Upper lobe of left lung (tissue), 6 donors: ENCODE measurements around the gene H6PD. TPM values are rescaled to one million over a fixed set of nuclear protein-coding genes. Genes with fewer than 3 reads are reported as not detected.

ENCODE experiments used
- ATAC-seq, 2 donors: fragments of 200-7000 bp; cut with Tn5 transposase; one replicate each; pipeline ENCODE4 v1.9.1; 2022; ENCODE audit warnings: mild to moderate bottlenecking in 2 of 2, moderate library complexity in 2 of 2; ENCODE audit not compliant: low FRiP score in 2 of 2
- DNase-seq, 2 donors: peaks; one replicate each; pipeline ENCODE4 v3.0.0-alpha.2; 2019 to 2020
- H3K27ac ChIP-seq, 4 donors: fragments of 200-600 bp; sonication (generic); one replicate each; pipeline ENCODE4 v1.5.1; 2016 to 2019
- H3K27me3 ChIP-seq, 4 donors: fragments of 200-600 bp; sonication (generic); one replicate each; pipeline ENCODE4 v1.5.1; 2017 to 2019
- H3K36me3 ChIP-seq, 4 donors: fragments of 200-600 bp; sonication (generic); one replicate each; pipeline ENCODE4 v1.5.1; 2016 to 2019
- H3K4me1 ChIP-seq, 4 donors: fragments of 200-600 bp; sonication (generic); one replicate each; pipeline ENCODE4 v1.5.1; 2018 to 2019
- H3K4me3 ChIP-seq, 4 donors: fragments of 200-600 bp; sonication (generic); one replicate each; pipeline ENCODE4 v1.5.1; 2017 to 2019; ENCODE audit warnings: mild to moderate bottlenecking in 2 of 4, moderate library complexity in 1 of 4
- H3K9me3 ChIP-seq, 4 donors: fragments of 200-600 bp; sonication (generic); one replicate each; pipeline ENCODE4 v1.5.1; 2018 to 2019
- EP300 ChIP-seq, 4 donors: sonication (generic); formaldehyde crosslinking; IDR thresholded peaks; one replicate each; pipeline ENCODE4 v1.5.1; 2017; ENCODE audit warnings: antibody characterized with exemption in 4 of 4, control low read depth in 2 of 4
- POLR2A ChIP-seq, 4 donors: fragments of 450-650 bp; IDR thresholded peaks; one replicate each; pipeline ENCODE4 v1.5.1; 2016 to 2017; ENCODE audit warnings: antibody characterized with exemption in 4 of 4, mild to moderate bottlenecking in 2 of 4
- POLR2AphosphoS5 ChIP-seq, 2 donors: sonication (generic); formaldehyde crosslinking; IDR thresholded peaks; one replicate each; pipeline ENCODE4 v1.5.1; 2017; ENCODE audit warnings: antibody characterized with exemption in 2 of 2
- WGBS, 2 donors: methylation state at CpG; one replicate each; pipeline ENCODE4 v1.1.5; 2017 to 2018; 5-methylcytosine and 5-hydroxymethylcytosine counted together
- total RNA-seq, 6 donors: library from RNA; depleted of rRNA in 4 of 6; stranded (reverse); fragments of >200 nt in 4 of 6; gene quantifications; one replicate each; pipeline versions ENCODE4 v1.1.0 to v1.2.1, GENCODE V29; 2016 to 2021
- TF ChIP-seq, protein P1 (sequence below), 6 experiments: fragments of 450-650 bp in 4 of 6; fragments of 200-600 bp in 2 of 6; sonication (generic) in 2 of 6; IDR thresholded peaks; one replicate each; pipeline ENCODE4 v1.5.1; 2016 to 2019; ENCODE audit warnings: antibody characterized with exemption in 6 of 6
- donor health status: DM: no; HTN: no; CAD: no; lungs with moderate emphysema.
- donor health status: DM: no; HTN: yes; CAD: no; lungs with severe emphysema.

Gene H6PD
- total RNA-seq, 6 donors from 2014 or later: 36.7 to 57.0 (median 44.5) TPM

DNA sequence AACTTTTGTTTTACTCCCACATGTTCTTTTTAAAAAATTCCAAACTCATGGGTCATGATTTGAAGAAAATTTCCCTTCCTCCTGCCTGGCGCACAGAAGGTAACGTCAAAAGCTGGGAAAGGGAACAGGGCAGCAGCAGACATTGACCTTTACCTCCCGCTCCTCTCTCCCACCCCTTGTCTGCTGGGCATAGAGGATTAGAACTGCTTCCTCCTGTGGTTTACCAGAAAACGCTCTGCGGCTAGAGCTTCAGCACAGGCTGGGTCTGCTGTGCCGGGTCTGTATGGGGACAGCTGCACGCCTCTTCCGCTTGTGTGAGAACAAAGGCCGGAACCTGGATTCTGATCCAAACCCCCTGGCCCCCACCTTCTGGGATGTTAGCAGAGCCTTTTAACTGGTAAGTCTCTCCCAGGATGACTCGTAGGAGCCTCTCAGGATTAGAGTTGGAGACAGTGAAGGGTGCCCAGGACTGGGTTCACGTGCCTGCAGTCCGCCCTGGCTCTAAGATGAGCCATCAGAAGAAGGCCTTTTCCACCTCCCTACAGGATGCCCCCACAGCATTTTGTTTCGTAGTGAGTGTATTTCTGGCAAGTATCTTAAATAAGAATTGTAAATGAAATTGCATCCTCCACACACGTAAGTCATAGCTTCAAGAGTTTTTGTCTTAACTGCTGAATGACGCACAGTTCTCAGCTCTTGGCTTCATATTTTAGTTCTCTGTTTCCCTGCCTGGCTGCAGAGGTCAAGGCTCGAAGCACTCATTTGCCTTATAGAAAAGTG is 5.2 kb downstream of the H6PD start:
- DNase-seq: peak in 1 of 2 donors; percentile 82
- H3K4me1 ChIP-seq: peaks cover 91 to 95% (median 91%) of the 10 kb centered on the region in 4 donors
- no peak overlapping the region for H3K4me3 ChIP-seq

DNA sequence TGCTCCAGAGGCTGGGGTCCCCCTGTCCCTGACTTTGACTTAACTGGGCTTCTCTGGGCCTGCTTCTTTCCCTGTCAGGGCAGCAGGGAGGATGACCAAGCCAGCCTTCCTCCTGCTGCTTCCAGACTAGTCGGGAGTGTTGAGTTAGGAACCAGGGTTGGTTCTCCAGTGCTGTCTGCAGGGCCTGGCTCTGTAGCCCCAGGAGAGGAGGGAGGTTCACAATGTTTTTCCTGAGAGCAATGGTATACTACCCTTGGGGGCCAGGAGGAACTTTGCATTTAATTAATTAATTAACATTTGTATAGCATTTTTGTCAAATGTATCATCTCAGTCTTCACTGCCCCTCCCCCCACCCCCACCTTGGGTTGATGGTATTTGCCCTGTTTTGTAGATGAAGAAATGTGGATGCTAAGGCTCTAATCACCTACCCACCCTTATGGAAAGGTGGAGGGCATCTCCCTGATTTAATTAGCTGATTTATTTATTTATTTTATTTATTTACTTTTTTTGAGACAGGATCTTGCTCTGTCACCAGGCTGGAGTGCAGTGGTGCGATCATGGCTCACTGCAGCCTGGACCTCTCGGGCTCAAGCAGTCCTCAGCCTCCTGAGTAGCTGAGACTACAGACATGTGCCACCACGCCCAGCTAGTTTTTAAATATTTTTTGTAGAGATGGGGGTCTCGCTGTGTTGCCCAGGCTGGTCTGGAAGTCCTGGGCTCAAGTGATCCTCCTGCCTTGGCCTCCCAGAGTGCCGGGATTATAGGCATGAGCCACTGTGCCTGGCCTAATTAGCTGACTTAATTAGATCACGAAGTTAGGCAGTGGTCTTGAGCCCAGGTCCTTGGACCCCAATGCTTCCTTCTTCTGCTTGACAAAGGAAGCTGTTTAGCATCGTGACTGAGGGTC is 6.6 kb downstream of the H6PD start:
- no peak for DNase-seq
- Histone ChIP-seq H3K4me3 (no peak overlapping the region), H3K27me3 (no peaks in the 10 kb centered on the region), H3K27ac (peak overlapping the region; percentile 76 to 89 (median 86)), H3K4me1 (peaks cover 88 to 99% (median 90%) of the 10 kb centered on the region in 4 donors), H3K36me3 (peaks cover 0 to 11% (median 6%) of the 10 kb centered on the region in 4 donors), H3K9me3 (no peaks in the 10 kb centered on the region)
- WGBS, 2 donors: 84 to 91% methylated on average over 7 to 8 of the region's 8 CpGs
- no peak for ATAC-seq
- no peak for TF ChIP-seq EP300 (IDR thresholded peaks at IDR 0.05)
- no peak for TF ChIP-seq POLR2A (IDR thresholded peaks at IDR 0.05)
- TF ChIP-seq, protein P1, sequence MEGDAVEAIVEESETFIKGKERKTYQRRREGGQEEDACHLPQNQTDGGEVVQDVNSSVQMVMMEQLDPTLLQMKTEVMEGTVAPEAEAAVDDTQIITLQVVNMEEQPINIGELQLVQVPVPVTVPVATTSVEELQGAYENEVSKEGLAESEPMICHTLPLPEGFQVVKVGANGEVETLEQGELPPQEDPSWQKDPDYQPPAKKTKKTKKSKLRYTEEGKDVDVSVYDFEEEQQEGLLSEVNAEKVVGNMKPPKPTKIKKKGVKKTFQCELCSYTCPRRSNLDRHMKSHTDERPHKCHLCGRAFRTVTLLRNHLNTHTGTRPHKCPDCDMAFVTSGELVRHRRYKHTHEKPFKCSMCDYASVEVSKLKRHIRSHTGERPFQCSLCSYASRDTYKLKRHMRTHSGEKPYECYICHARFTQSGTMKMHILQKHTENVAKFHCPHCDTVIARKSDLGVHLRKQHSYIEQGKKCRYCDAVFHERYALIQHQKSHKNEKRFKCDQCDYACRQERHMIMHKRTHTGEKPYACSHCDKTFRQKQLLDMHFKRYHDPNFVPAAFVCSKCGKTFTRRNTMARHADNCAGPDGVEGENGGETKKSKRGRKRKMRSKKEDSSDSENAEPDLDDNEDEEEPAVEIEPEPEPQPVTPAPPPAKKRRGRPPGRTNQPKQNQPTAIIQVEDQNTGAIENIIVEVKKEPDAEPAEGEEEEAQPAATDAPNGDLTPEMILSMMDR (IDR thresholded peaks at IDR 0.05): no peak
- TF ChIP-seq POLR2AphosphoS5 (IDR thresholded peaks at IDR 0.05): no peak

More for the DNA sequence above, 5.2 kb downstream of the H6PD start:
- 44% methylated on average over 14 to 16 of the region's 16 CpGs for WGBS, 2 donors
- peak overlapping the region; percentile 76 to 89 (median 86) for H3K27ac ChIP-seq
- H3K36me3 ChIP-seq: no peaks in the 10 kb centered on the region
- peak; percentile 47 to 54 for ATAC-seq
- no peaks in the 10 kb centered on the region for H3K27me3 ChIP-seq
- H3K9me3 ChIP-seq: no peaks in the 10 kb centered on the region
- TF ChIP-seq, protein P1 (IDR thresholded peaks at IDR 0.05): no peak
- TF ChIP-seq POLR2A (IDR thresholded peaks at IDR 0.05): peak in 1 of 4 donors; percentile 33
- TF ChIP-seq POLR2AphosphoS5 (IDR thresholded peaks at IDR 0.05): peak; percentile 73 to 86
- TF ChIP-seq EP300 (IDR thresholded peaks at IDR 0.05): peak in 2 of 4 donors; percentile 29 to 31

DNA sequence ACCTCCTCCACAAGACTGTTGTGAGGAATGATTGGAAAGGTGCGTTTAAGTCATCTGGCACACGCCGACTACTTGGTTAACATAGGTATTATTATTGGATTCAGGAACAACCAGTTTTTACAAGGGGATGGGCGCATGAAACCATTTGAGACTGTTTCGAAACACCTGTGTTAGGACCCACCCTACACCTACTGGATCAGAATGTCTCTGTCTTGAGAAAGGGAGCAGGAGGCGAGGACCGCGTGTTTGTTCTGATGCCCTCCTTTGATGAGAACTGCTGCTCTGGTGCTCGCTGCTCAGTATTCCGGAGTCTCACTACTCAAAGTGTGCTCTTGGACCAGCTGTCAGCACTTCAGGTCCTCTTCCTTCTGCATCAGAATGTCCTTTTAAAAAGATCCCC is 7.3 kb downstream of the H6PD start:
- ATAC-seq: no peak
- no peaks in the 10 kb centered on the region for H3K27me3 ChIP-seq
- peaks cover 2 to 16% (median 9%) of the 10 kb centered on the region in 4 donors for H3K36me3 ChIP-seq
- H3K4me3 ChIP-seq: no peak overlapping the region
- H3K27ac ChIP-seq: peak overlapping the region; percentile 76 to 89 (median 86)
- 63 to 68% methylated on average over 10 of the region's 10 CpGs for WGBS, 2 donors
- TF ChIP-seq EP300 (IDR thresholded peaks at IDR 0.05) (no peak), POLR2AphosphoS5 (IDR thresholded peaks at IDR 0.05) (peak; percentile 14 to 24), POLR2A (IDR thresholded peaks at IDR 0.05) (peak in 1 of 4 donors; percentile 26)
- TF ChIP-seq, protein P1 (IDR thresholded peaks at IDR 0.05): no peak
- H3K9me3 ChIP-seq: no peaks in the 10 kb centered on the region
- peaks cover 80 to 99% (median 83%) of the 10 kb centered on the region in 4 donors for H3K4me1 ChIP-seq
- DNase-seq: peak in 1 of 2 donors; percentile 66

DNA sequence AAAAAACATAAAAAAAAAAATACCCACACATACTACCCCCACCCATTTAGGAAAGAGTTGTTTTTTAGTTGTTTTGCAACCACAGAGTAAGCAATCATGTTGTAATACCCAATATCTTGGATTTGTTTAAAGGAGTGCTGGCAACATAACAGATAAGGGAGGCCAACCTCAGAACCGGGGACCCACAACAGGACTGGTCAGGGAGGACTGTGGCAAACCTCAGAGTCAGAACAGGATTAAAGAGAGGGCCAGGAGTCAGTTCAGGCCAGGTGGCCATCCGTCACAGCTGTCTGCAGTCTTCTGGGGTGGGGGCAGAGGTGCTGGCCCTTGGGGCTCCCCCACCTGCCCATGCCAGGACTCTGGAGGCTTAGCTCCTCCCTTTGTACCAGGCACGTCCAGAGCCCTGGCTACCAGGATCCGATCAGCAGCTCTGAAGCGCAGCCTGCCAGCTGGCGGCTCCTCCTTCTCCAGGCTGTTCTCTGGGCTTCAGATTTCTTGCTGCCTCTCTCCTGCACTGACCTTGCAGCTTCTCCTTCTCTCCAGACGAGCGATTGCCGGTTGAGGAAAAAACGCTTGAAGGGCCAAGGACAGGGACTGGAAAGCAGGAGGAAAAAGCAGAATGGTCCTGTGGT is 7.9 kb downstream of the H6PD start:
- TF ChIP-seq POLR2AphosphoS5 (IDR thresholded peaks at IDR 0.05): peak; percentile 3 to 50
- peak in 2 of 4 donors; percentile 19 to 57 for TF ChIP-seq POLR2A (IDR thresholded peaks at IDR 0.05)
- no peak for TF ChIP-seq EP300 (IDR thresholded peaks at IDR 0.05)
- Histone ChIP-seq H3K4me3 (peak overlapping the region in 1 of 4 donors; percentile 15), H3K9me3 (no peaks in the 10 kb centered on the region), H3K36me3 (peaks cover 8 to 21% (median 15%) of the 10 kb centered on the region in 4 donors), H3K27me3 (no peaks in the 10 kb centered on the region), H3K4me1 (peaks cover 76 to 96% (median 80%) of the 10 kb centered on the region in 4 donors), H3K27ac (peak overlapping the region; percentile 76 to 89 (median 86))
- 38 to 55% methylated on average over 8 to 10 of the region's 10 CpGs for WGBS, 2 donors
- DNase-seq (peak; percentile 83 to 90), ATAC-seq (peak; percentile 58 to 63)
